ENCODE results near the gene ICOS.

The ICOS gene

GRCh38 chr2:203900253-203900652 lies 36.3 kb upstream of the ICOS start:
- H3K9me3 ChIP-seq (ENCODE audit: low read length) = peaks cover 7% of the 10 kb centered on the region
- no peaks in the 10 kb centered on the region for H3K36me3 ChIP-seq (ENCODE audit: insufficient read depth, low read length)
- peak overlapping the region; percentile 1 for H3K27ac ChIP-seq (ENCODE audit: low read depth, low read length)
- H3K4me1 ChIP-seq (ENCODE audit: insufficient read depth, low read length) = peaks cover 43% of the 10 kb centered on the region
- no peak overlapping the region for H3K4me3 ChIP-seq (ENCODE audit: low read depth in 1 of 2, low read length in 2 of 2)
- no peak overlapping the region for H3K9ac ChIP-seq (ENCODE audit: low read length)
- no peaks in the 10 kb centered on the region for H3K27me3 ChIP-seq (ENCODE audit: control insufficient read depth in 1 of 2, insufficient read depth in 2 of 2, low read length in 2 of 2)

- Histone ChIP-seq H3K9ac (ENCODE audit: low read length) (no peak overlapping the region), H3K27me3 (ENCODE audit: control insufficient read depth in 1 of 2, insufficient read depth in 2 of 2, low read length in 2 of 2) (no peaks in the 10 kb centered on the region), H3K4me3 (ENCODE audit: low read depth in 1 of 2, low read length in 2 of 2) (no peak overlapping the region), H3K36me3 (ENCODE audit: insufficient read depth, low read length) (no peaks in the 10 kb centered on the region), H3K4me1 (ENCODE audit: insufficient read depth, low read length) (peaks cover 26% of the 10 kb centered on the region), H3K9me3 (ENCODE audit: low read length) (peaks cover 7% of the 10 kb centered on the region), H3K27ac (ENCODE audit: low read depth, low read length) (no peak overlapping the region)
Measured at GRCh38 chr2:203904022-203904421, 32.5 kb upstream of the ICOS start.

- H3K9ac ChIP-seq (ENCODE audit: low read length) = no peak overlapping the region
- H3K4me3 ChIP-seq (ENCODE audit: low read depth in 1 of 2, low read length in 2 of 2) = no peak overlapping the region
- no peak overlapping the region for H3K27ac ChIP-seq (ENCODE audit: low read depth, low read length)
- H3K36me3 ChIP-seq (ENCODE audit: insufficient read depth, low read length) = no peaks in the 10 kb centered on the region
- peaks cover 7% of the 10 kb centered on the region for H3K9me3 ChIP-seq (ENCODE audit: low read length)
- no peaks in the 10 kb centered on the region for H3K27me3 ChIP-seq (ENCODE audit: control insufficient read depth in 1 of 2, insufficient read depth in 2 of 2, low read length in 2 of 2)
- H3K4me1 ChIP-seq (ENCODE audit: insufficient read depth, low read length) = peaks cover 16% of the 10 kb centered on the region
Measured at GRCh38 chr2:203905656-203906055, 30.9 kb upstream of the ICOS start.

DNA sequence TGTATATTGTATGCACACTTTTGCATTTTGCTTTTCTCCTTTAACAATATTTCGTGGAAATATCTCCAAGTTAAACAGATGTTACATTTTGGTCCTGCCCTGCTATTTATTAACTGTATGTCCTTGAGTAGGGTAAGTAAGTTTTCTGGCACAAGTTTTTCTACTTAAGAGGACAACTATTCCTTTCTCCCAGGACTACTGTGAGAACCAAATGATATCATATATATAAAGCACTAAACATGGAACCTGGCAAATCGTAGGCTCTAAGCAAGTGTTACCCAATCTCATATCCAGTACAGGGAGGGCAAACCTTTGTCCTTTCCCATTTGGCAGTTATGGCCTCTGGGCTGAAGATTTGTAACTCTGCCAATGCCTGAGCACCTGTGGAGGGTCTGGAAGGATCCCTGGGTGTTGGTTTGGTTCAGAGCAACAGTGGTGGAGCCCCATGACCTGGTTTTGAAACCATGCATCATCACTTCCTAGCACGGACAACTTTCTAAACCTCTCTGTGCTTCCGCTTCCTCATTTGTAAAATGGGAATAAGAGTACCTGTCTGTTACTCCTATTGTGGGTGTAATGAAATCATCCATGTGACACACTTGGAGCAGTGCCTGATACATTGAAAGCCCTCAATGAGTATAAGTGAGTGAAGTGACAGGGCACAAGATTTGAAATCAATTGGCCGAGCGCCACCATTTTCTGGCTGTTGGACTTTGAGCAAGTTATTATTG lies 28.3 kb upstream of the ICOS start:
- Histone ChIP-seq H3K27ac (ENCODE audit: low read depth, low read length) (no peak overlapping the region), H3K27me3 (ENCODE audit: control insufficient read depth in 1 of 2, insufficient read depth in 2 of 2, low read length in 2 of 2) (no peaks in the 10 kb centered on the region), H3K9ac (ENCODE audit: low read length) (no peak overlapping the region), H3K4me1 (ENCODE audit: insufficient read depth, low read length) (peaks cover 15% of the 10 kb centered on the region), H3K36me3 (ENCODE audit: insufficient read depth, low read length) (no peaks in the 10 kb centered on the region), H3K9me3 (ENCODE audit: low read length) (no peaks in the 10 kb centered on the region), H3K4me3 (ENCODE audit: low read depth in 1 of 2, low read length in 2 of 2) (no peak overlapping the region)

DNA sequence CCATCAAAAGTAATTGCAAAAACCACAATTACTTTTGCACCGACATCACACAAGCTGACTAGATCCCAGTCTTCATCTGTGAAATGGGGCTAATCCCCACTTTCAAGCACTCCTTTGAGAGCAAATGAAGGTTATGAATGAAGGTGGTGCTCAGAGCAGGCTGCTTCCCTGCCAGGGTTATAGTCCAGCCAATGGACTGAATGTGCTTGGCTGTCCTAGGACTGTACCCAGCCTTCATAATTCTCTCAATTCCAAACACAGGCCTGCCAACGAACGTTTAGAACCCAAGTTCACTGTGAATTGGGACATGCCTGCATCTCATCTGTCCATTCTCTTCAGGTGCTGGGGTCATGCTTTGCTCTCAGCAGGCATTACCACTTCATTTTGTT lies 27.8 kb upstream of the ICOS start:
- no peak overlapping the region for H3K4me3 ChIP-seq (ENCODE audit: low read depth in 1 of 2, low read length in 2 of 2)
- H3K36me3 ChIP-seq (ENCODE audit: insufficient read depth, low read length) = no peaks in the 10 kb centered on the region
- no peaks in the 10 kb centered on the region for H3K9me3 ChIP-seq (ENCODE audit: low read length)
- H3K9ac ChIP-seq (ENCODE audit: low read length) = no peak overlapping the region
- H3K27me3 ChIP-seq (ENCODE audit: control insufficient read depth in 1 of 2, insufficient read depth in 2 of 2, low read length in 2 of 2) = no peaks in the 10 kb centered on the region
- no peak overlapping the region for H3K27ac ChIP-seq (ENCODE audit: low read depth, low read length)
- peaks cover 15% of the 10 kb centered on the region for H3K4me1 ChIP-seq (ENCODE audit: insufficient read depth, low read length)

DNA sequence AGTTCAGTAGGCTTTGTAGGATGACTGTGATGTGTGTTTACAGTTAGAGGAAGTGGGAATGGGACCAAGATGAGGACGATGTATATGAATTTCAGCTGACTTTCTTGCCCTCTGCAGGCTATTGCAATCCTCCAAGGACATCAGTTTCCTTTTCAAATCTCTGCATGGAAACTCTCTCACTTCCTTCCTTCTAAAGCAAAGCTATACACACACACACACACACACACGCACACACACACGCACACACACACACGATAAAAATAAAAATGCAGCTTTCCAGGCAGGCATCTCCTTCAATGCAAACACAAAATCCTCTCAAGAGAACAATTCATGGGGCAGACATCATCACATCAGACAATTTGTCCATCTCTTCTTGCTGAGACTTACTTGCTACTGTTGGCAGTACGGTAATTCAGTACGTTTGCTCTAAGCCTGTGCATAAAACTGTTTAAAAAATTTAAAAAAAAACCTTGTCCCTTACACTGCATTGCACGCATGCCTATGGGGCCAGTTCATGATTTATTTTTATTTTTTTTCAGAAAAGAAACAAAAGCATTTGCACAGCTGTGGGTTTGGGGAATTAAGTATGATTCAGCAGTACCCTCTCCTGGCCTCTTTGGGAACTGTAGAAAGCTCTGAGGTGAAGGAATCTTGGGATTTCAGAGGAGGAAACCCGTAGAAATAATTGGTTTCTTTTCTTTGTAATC lies 27.1 kb upstream of the ICOS start:
- H3K9me3 ChIP-seq (ENCODE audit: low read length) = no peaks in the 10 kb centered on the region
- peak overlapping the region in 1 of 2 donors; percentile 53 for H3K4me3 ChIP-seq (ENCODE audit: low read depth in 1 of 2, low read length in 2 of 2)
- peaks cover 15% of the 10 kb centered on the region for H3K4me1 ChIP-seq (ENCODE audit: insufficient read depth, low read length)
- no peaks in the 10 kb centered on the region for H3K27me3 ChIP-seq (ENCODE audit: control insufficient read depth in 1 of 2, insufficient read depth in 2 of 2, low read length in 2 of 2)
- H3K27ac ChIP-seq (ENCODE audit: low read depth, low read length) = no peak overlapping the region
- no peaks in the 10 kb centered on the region for H3K36me3 ChIP-seq (ENCODE audit: insufficient read depth, low read length)
- no peak overlapping the region for H3K9ac ChIP-seq (ENCODE audit: low read length)

DNA sequence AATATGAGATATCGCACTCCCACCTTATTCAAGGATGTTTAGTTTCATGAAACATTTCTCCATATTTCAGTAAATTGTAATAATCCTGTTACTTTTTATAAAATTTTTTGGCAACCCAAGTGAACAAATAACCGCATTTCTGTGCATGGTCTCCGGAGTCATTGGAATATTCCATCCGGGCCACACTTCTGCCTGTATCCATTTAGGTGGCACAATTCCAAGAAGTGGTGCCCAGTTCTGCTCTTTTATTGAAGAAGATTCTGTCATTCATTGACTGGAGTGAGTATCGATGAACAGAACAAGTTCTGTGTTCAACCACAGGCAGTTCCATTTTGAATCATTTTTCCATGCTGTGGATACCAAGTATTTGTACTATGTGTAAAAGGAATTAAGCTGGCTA lies 26.6 kb upstream of the ICOS start:
- no peaks in the 10 kb centered on the region for H3K27me3 ChIP-seq (ENCODE audit: control insufficient read depth in 1 of 2, insufficient read depth in 2 of 2, low read length in 2 of 2)
- no peak overlapping the region for H3K9ac ChIP-seq (ENCODE audit: low read length)
- H3K4me1 ChIP-seq (ENCODE audit: insufficient read depth, low read length) = peaks cover 15% of the 10 kb centered on the region
- no peaks in the 10 kb centered on the region for H3K9me3 ChIP-seq (ENCODE audit: low read length)
- H3K27ac ChIP-seq (ENCODE audit: low read depth, low read length) = no peak overlapping the region
- no peak overlapping the region for H3K4me3 ChIP-seq (ENCODE audit: low read depth in 1 of 2, low read length in 2 of 2)
- no peaks in the 10 kb centered on the region for H3K36me3 ChIP-seq (ENCODE audit: insufficient read depth, low read length)

- H3K9ac ChIP-seq (ENCODE audit: low read length) = no peak overlapping the region
Measured at GRCh38 chr2:203913947-203914346, 22.6 kb upstream of the ICOS start.

DNA sequence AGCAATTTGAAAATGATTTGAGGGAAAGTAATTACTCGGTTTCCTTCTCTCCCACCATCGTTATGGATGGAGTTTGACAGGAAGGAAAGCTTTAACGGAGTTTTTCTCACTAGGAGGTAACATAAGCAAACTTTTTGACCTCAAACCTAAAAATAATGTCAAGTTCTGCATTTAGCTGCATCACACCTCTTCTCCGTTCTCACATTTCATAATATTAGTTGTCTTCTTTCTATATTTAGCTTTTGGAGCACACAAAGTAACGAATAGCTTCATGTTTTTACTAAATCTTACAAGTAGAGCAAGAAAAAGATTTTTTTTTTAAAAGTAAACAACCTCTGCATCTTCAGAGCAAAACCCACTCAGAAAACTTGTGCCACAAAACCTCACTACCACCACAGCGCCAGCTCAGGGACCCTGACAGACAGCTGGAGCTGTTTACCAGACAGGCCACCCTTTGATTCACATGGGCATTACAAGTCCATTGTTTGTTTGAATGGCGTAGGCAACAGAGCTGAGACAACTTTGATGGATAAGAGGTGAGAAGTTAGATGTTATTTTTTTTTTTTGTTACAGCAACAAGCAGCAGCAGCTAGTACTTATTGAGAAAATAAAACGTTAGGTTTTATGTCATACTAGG lies 21.9 kb upstream of the ICOS start:
- H3K27ac ChIP-seq (ENCODE audit: low read depth, low read length) = no peak overlapping the region

More at GRCh38 chr2:203913947-203914346, 22.6 kb upstream of the ICOS start:
- Histone ChIP-seq H3K4me3 (ENCODE audit: low read depth in 1 of 2, low read length in 2 of 2) (no peak overlapping the region), H3K27ac (ENCODE audit: low read depth, low read length) (no peak overlapping the region), H3K27me3 (ENCODE audit: control insufficient read depth in 1 of 2, insufficient read depth in 2 of 2, low read length in 2 of 2) (no peaks in the 10 kb centered on the region), H3K9me3 (ENCODE audit: low read length) (no peaks in the 10 kb centered on the region), H3K4me1 (ENCODE audit: insufficient read depth, low read length) (peaks cover 8% of the 10 kb centered on the region), H3K36me3 (ENCODE audit: insufficient read depth, low read length) (no peaks in the 10 kb centered on the region)

DNA sequence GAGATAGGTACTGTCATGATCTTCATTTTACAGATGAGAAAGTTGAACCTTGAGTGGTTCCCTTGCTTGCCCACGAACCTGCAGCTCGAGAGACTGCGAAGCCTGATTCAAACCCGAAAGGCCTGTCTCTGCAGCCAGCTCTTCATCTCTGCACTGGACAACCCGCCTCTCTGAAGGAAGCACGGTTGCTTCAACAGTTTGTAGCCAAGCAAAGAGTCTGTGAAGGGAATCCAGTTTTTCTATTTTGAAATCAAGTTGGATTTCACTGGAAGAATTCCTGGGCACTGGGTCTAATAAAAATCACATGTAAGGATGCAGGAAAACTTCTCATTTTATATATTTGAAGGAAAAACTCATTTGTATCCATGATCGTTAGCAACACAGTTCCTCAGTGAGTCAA lies 21.3 kb upstream of the ICOS start:
- H3K36me3 ChIP-seq (ENCODE audit: insufficient read depth, low read length) = no peaks in the 10 kb centered on the region
- no peak overlapping the region for H3K9ac ChIP-seq (ENCODE audit: low read length)
- no peak overlapping the region for H3K4me3 ChIP-seq (ENCODE audit: low read depth in 1 of 2, low read length in 2 of 2)
- no peaks in the 10 kb centered on the region for H3K27me3 ChIP-seq (ENCODE audit: control insufficient read depth in 1 of 2, insufficient read depth in 2 of 2, low read length in 2 of 2)
- H3K4me1 ChIP-seq (ENCODE audit: insufficient read depth, low read length) = no peaks in the 10 kb centered on the region
- no peaks in the 10 kb centered on the region for H3K9me3 ChIP-seq (ENCODE audit: low read length)
- no peak overlapping the region for H3K27ac ChIP-seq (ENCODE audit: low read depth, low read length)

More for the DNA sequence above, 21.9 kb upstream of the ICOS start:
- no peaks in the 10 kb centered on the region for H3K27me3 ChIP-seq (ENCODE audit: control insufficient read depth in 1 of 2, insufficient read depth in 2 of 2, low read length in 2 of 2)
- no peak overlapping the region for H3K4me3 ChIP-seq (ENCODE audit: low read depth in 1 of 2, low read length in 2 of 2)
- H3K9me3 ChIP-seq (ENCODE audit: low read length) = no peaks in the 10 kb centered on the region
- H3K36me3 ChIP-seq (ENCODE audit: insufficient read depth, low read length) = no peaks in the 10 kb centered on the region
- H3K4me1 ChIP-seq (ENCODE audit: insufficient read depth, low read length) = peaks cover under 1% of the 10 kb centered on the region
- H3K9ac ChIP-seq (ENCODE audit: low read length) = no peak overlapping the region

DNA sequence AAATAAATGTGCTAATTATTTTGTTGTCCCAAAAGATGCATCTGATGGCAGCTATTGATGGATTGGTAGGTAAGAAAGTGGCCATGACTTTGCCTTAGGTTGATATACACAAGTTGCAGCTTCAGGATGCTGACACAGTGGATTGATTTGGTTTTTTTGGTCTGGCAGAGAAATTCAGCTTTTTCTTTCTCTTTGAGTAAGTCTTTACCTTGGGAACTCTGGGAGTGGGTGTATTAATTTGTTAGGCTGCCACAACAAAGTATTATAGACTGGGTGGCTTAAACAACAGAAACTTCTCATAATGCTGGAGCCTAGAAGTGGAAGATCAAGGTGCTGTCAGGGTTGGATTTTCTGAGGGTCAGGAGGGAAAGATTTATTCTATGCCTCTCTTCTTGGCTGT lies 19.8 kb upstream of the ICOS start:
- Histone ChIP-seq H3K4me1 (ENCODE audit: insufficient read depth, low read length) (no peaks in the 10 kb centered on the region), H3K27ac (ENCODE audit: low read depth, low read length) (no peak overlapping the region), H3K4me3 (ENCODE audit: low read depth in 1 of 2, low read length in 2 of 2) (no peak overlapping the region), H3K36me3 (ENCODE audit: insufficient read depth, low read length) (no peaks in the 10 kb centered on the region), H3K27me3 (ENCODE audit: control insufficient read depth in 1 of 2, insufficient read depth in 2 of 2, low read length in 2 of 2) (no peaks in the 10 kb centered on the region), H3K9ac (ENCODE audit: low read length) (no peak overlapping the region), H3K9me3 (ENCODE audit: low read length) (no peaks in the 10 kb centered on the region)

Data from muscle layer of colon (tissue), 2 donors.